CD14-positive monocyte (primary cell): Measurements from ENCODE around the gene CCBE1. TPM values are rescaled to one million over a fixed set of nuclear protein-coding genes. Genes with fewer than 3 reads are reported as not detected.

ENCODE experiments used
- DNase-seq, 3 donors: peaks; one replicate each; pipeline ENCODE4 v3.0.0-alpha.2; 2011 to 2022
- H2AFZ ChIP-seq: 2 replicates; pipeline ENCODE4 v1.6.0; 2012; ENCODE audit warnings: mild to moderate bottlenecking, low read depth, low read length, inconsistent platforms; ENCODE audit not compliant: insufficient read depth, poor library complexity, severe bottlenecking
- H3K27ac ChIP-seq, 2 donors: 1 replicate in 1 of 2; 2 replicates in 1 of 2; pipeline ENCODE4 v1.5.1; 2012 to 2013; ENCODE audit warnings: low read length in 2 of 2, control low read depth in 1 of 2, inconsistent platforms in 1 of 2, low read depth in 1 of 2, mild to moderate bottlenecking in 1 of 2
- H3K27me3 ChIP-seq, 2 donors: one replicate each; pipeline versions ENCODE4 v1.6.0 to v1.6.1; 2011 to 2013; ENCODE audit warnings: low read length in 2 of 2; ENCODE audit not compliant: control insufficient read depth in 2 of 2, insufficient read depth in 2 of 2
- H3K36me3 ChIP-seq, 2 donors: replicated peaks in 1 of 2; 1 replicate in 1 of 2; 2 replicates in 1 of 2; pipeline versions ENCODE4 v1.5.1 to v1.6.1; 2012 to 2013; ENCODE audit warnings: low read length in 2 of 2, control low read depth in 1 of 2, inconsistent platforms in 1 of 2, mild to moderate bottlenecking in 1 of 2; ENCODE audit not compliant: insufficient read depth in 2 of 2, control insufficient read depth in 1 of 2
- H3K4me1 ChIP-seq, 2 donors: 1 replicate in 1 of 2; 2 replicates in 1 of 2; pipeline versions ENCODE4 v1.5.1 to v1.6.1; 2012 to 2013; ENCODE audit warnings: low read length in 2 of 2, control low read depth in 1 of 2, inconsistent platforms in 1 of 2, mild to moderate bottlenecking in 1 of 2, moderate library complexity in 1 of 2; ENCODE audit not compliant: insufficient read depth in 2 of 2, control insufficient read depth in 1 of 2
- H3K4me2 ChIP-seq: replicated peaks from 2 replicates; pipeline ENCODE3; 2012; ENCODE audit warnings: low read length, moderate library complexity, mild to moderate bottlenecking; ENCODE audit not compliant: poor library complexity, severe bottlenecking; ENCODE audit errors: extremely low read depth
- H3K4me3 ChIP-seq, 3 experiments: fragments of 200-600 bp in 1 of 3; sonication (generic) in 1 of 3; replicated peaks in 1 of 3; 1 replicate in 2 of 3; 2 replicates in 1 of 3; pipeline ENCODE4 v1.5.1; 2011 to 2013; ENCODE audit warnings: low read length in 3 of 3, mild to moderate bottlenecking in 3 of 3, control low read depth in 2 of 3, low read depth in 2 of 3, inconsistent platforms in 1 of 3, moderate library complexity in 1 of 3
- H3K79me2 ChIP-seq: 2 replicates; pipeline ENCODE4 v1.6.0; 2012; ENCODE audit warnings: mild to moderate bottlenecking, control low read depth, inconsistent platforms, low read length, moderate library complexity; ENCODE audit not compliant: insufficient read depth
- H3K9ac ChIP-seq: 2 replicates; pipeline ENCODE4 v1.6.0; 2017; ENCODE audit warnings: low read length, mild to moderate bottlenecking; ENCODE audit not compliant: insufficient read depth, poor library complexity, severe bottlenecking
- H3K9me3 ChIP-seq, 2 donors: replicated peaks in 1 of 2; 1 replicate in 1 of 2; 2 replicates in 1 of 2; pipeline versions ENCODE4 v1.5.1 to v1.6.1; 2012 to 2013; ENCODE audit warnings: low read length in 2 of 2, control low read depth in 1 of 2; ENCODE audit not compliant: control insufficient read depth in 1 of 2, insufficient read depth in 1 of 2
- H4K20me1 ChIP-seq: 2 replicates; pipeline ENCODE4 v1.6.0; 2012; ENCODE audit warnings: mild to moderate bottlenecking, low read length, control low read depth, moderate library complexity; ENCODE audit not compliant: insufficient read depth
- H3K27ac Mint-ChIP-seq, 7 donors: one replicate each; pipeline ENCODE4 v1.8.0; 2020; ENCODE audit warnings: mild to moderate bottlenecking in 7 of 7, mixed read lengths in 7 of 7, moderate library complexity in 6 of 7, inconsistent platforms in 2 of 7
- H3K27me3 Mint-ChIP-seq, 3 donors: one replicate each; pipeline ENCODE4 v1.8.0; 2021 to 2022; ENCODE audit warnings: low read depth in 3 of 3, mild to moderate bottlenecking in 3 of 3, mixed read lengths in 3 of 3, moderate library complexity in 3 of 3, inconsistent platforms in 1 of 3
- H3K36me3 Mint-ChIP-seq, 2 donors: one replicate each; pipeline ENCODE4 v1.8.0; 2020; ENCODE audit warnings: mixed read lengths in 2 of 2, inconsistent platforms in 1 of 2, mild to moderate bottlenecking in 1 of 2
- H3K4me1 Mint-ChIP-seq: one replicate; pipeline ENCODE4 v1.8.0; 2020; ENCODE audit warnings: mild to moderate bottlenecking, mixed read lengths
- H3K4me3 Mint-ChIP-seq, 2 donors: one replicate each; pipeline ENCODE4 v1.8.0; 2020; ENCODE audit warnings: mild to moderate bottlenecking in 2 of 2, mixed read lengths in 2 of 2, moderate library complexity in 1 of 2
- H3K9me3 Mint-ChIP-seq, 7 donors: one replicate each; pipeline ENCODE4 v1.8.0; 2020 to 2022; ENCODE audit warnings: mixed read lengths in 7 of 7, mild to moderate bottlenecking in 6 of 7, moderate library complexity in 6 of 7, inconsistent platforms in 2 of 7
- WGBS: methylation state at CpG from one replicate; pipeline ENCODE4 v1.1.5; 2013; ENCODE audit warnings: missing lambda C conversion rate; ENCODE audit not compliant: insufficient coverage; 5-methylcytosine and 5-hydroxymethylcytosine counted together
- intact Hi-C, 2 donors: fragments of 100-400 bp; cut with micrococcal nuclease; formaldehyde crosslinking; loops; one replicate each; pipeline versions ENCODE4 v1.15.0 to v1.15.1; 2023
- polyA plus RNA-seq, 3 donors: library from polyadenylated mRNA; depleted of rRNA in 1 of 3; unstranded in 2 of 3; stranded (reverse) in 1 of 3; fragments of 300-500 nt in 2 of 3; fragments of >200 nt in 1 of 3; fragmentation: Illumina TruSeq in 2 of 3; gene quantifications; 1 replicate in 2 of 3; 2 replicates in 1 of 3; pipeline ENCODE4 v1.2.3, GENCODE V29; 2012 to 2021
- TF ChIP-seq, protein P1 (sequence below): fragments of 200-600 bp; IDR thresholded peaks from one replicate; pipeline ENCODE4 v1.8.0; 2022; ENCODE audit warnings: antibody characterized with exemption, mild to moderate bottlenecking

The CCBE1 gene
- polyA plus RNA-seq, 3 donors = not detected

- peaks cover 2 to 3% (median 2%) of the 10 kb centered on the region in 3 donors for H3K27me3 Mint-ChIP-seq
- no peak overlapping the region for H3K4me3 Mint-ChIP-seq
- Histone ChIP-seq H3K4me3 (no peak overlapping the region), H3K9me3 (no peaks in the 10 kb centered on the region), H3K4me2 (no peak overlapping the region), H3K36me3 (no peaks in the 10 kb centered on the region), H3K27ac (no peak overlapping the region), H3K79me2 (no peaks in the 10 kb centered on the region), H2AFZ (no peak overlapping the region), H3K4me1 (no peaks in the 10 kb centered on the region), H3K27me3 (no peaks in the 10 kb centered on the region), H4K20me1 (no peaks in the 10 kb centered on the region), H3K9ac (no peak overlapping the region)
- no peak for DNase-seq
- no peak overlapping the region for H3K27ac Mint-ChIP-seq
- H3K4me1 Mint-ChIP-seq = no peaks in the 10 kb centered on the region
- no CpG with 5 or more reads among the region's 1 CpG for WGBS
- H3K36me3 Mint-ChIP-seq = no peaks in the 10 kb centered on the region
- intact Hi-C loops = no loop called here
- TF ChIP-seq, protein P1, sequence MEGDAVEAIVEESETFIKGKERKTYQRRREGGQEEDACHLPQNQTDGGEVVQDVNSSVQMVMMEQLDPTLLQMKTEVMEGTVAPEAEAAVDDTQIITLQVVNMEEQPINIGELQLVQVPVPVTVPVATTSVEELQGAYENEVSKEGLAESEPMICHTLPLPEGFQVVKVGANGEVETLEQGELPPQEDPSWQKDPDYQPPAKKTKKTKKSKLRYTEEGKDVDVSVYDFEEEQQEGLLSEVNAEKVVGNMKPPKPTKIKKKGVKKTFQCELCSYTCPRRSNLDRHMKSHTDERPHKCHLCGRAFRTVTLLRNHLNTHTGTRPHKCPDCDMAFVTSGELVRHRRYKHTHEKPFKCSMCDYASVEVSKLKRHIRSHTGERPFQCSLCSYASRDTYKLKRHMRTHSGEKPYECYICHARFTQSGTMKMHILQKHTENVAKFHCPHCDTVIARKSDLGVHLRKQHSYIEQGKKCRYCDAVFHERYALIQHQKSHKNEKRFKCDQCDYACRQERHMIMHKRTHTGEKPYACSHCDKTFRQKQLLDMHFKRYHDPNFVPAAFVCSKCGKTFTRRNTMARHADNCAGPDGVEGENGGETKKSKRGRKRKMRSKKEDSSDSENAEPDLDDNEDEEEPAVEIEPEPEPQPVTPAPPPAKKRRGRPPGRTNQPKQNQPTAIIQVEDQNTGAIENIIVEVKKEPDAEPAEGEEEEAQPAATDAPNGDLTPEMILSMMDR = no peak
- H3K9me3 Mint-ChIP-seq = peaks cover 0 to 1% (median 0%) of the 10 kb centered on the region in 7 donors
Observed at GRCh38 chr18:59628995-59629394, 68.2 kb downstream of the CCBE1 start.

DNA sequence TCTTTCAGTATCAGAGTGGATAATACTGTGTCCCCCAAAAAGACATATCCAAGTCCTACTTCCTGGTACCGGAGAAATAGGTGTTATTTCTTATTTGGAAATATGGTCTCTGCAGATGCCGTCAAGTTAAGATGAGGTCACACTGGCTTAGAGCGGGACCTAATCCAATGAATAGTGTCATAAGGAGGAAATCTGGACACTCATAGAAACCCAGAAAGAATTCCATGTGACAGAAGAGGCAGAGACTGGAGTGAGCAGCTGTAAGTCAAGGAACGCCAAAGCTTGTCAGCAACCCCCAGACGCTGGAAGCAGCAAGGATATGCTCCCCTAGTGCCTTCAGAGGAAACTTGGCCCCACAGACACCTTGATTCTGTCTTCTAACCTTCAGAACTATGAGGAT lies 69.8 kb downstream of the CCBE1 start:
- Mint-ChIP-seq H3K27ac (peak overlapping the region in 1 of 7 donors; percentile 46), H3K4me1 (no peaks in the 10 kb centered on the region), H3K36me3 (no peaks in the 10 kb centered on the region), H3K9me3 (peaks cover 0 to 1% (median 0%) of the 10 kb centered on the region in 7 donors), H3K4me3 (no peak overlapping the region), H3K27me3 (peaks cover 2 to 3% (median 2%) of the 10 kb centered on the region in 3 donors)
- H3K27me3 ChIP-seq = no peaks in the 10 kb centered on the region
- WGBS = 97% methylated on average over 4 of the region's 5 CpGs
- H3K79me2 ChIP-seq = no peaks in the 10 kb centered on the region
- no peak overlapping the region for H3K27ac ChIP-seq
- no peaks in the 10 kb centered on the region for H3K9me3 ChIP-seq
- H3K4me1 ChIP-seq = no peaks in the 10 kb centered on the region
- TF ChIP-seq, protein P1 = no peak
- no peak for DNase-seq
- H4K20me1 ChIP-seq = no peaks in the 10 kb centered on the region
- H3K4me2 ChIP-seq = no peak overlapping the region
- no peak overlapping the region for H2AFZ ChIP-seq
- H3K9ac ChIP-seq = no peak overlapping the region
- H3K36me3 ChIP-seq = no peaks in the 10 kb centered on the region
- intact Hi-C loops = no loop called here
- H3K4me3 ChIP-seq = no peak overlapping the region
